ENCODE results near the gene UBE2V1. TPM values are rescaled to one million over a fixed set of nuclear protein-coding genes. Genes with fewer than 3 reads are reported as not detected.

UBE2V1 gene
- total RNA-seq, 1 donor: 33.4 TPM

DNA sequence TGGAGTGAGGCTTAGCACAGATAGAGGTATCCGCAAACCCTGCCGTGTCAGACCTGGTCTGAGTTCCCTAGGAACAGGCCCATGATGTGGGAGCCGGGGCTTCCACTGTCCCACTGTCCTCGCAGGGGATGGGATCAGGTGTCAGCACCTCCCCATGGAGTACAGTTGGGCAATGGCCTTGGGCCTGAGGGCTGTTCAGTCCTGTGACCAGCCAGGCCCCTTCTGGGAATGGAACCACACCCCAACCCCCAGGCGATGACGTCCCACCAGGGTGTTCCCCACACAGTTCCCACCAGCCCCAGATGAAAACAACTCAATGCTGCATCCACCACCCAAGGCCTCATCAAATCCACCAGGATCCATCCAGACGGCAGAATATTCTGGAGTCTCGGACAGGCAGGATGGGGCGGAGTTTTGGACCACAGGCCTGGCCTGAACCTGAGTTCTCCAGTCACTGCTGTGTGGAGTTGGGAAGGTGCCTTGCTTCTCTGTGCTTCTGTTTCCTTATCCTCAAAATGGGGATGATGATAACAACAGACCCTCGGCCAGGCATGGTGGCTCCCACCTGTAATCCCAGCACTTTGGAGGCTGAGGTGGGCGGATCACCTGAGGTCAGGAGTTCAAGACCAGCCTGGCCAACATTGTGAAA is 62.2 kb downstream of the UBE2V1 start:
- DNase-seq (ENCODE audit: low read depth in 2 of 3, low spot score in 2 of 3): no peak

DNA sequence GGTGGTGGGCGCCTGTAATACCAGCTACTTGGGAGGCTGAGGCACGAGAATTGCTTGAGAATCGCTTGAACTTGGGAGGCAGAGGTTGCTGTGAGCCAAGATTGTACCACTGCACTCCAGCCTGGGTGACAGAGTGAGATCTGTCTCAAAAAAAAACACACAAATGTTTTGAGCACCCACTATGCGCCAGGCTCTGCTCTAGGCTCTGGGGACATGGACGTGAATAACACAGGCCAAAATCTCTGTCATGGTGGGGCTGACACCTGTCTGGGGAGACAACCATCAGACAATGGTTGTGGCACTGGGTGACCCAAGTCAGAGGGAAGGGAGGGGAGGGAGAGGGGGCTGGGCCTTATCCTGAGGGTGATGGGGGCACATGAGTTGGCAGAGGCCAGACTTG is 62.7 kb downstream of the UBE2V1 start:
- DNase-seq (ENCODE audit: low read depth in 2 of 3, low spot score in 2 of 3): no peak

DNA sequence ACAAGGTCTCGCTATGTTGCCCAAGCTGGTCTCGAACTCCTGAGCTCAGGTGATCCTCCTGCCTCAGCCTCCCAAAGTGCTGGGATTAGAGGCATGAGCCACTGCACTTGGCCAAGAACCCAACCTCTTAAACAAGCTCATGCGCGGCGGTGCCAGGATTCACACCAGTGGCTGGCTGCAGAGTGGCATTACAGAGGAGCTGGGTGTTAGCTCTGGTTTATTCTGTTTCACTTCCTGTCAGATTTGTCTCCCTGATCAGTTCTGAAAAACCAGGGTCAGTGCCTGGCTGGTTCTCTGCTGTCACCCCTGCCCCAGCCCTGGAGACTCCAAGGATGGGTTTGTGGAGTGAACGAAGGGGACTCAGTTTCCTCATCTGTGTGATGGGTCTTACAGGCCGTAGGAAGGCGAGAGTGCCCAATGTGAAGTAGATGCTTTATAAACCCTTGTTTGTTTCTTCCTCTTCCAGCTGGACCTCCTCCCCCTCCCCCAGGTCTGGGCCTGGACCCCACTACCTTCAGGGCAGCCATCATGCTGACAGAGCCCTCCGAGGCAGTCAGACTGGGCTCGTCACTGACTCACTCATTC is 63.4 kb downstream of the UBE2V1 start:
- no peak for DNase-seq (ENCODE audit: low read depth in 2 of 3, low spot score in 2 of 3)

DNA sequence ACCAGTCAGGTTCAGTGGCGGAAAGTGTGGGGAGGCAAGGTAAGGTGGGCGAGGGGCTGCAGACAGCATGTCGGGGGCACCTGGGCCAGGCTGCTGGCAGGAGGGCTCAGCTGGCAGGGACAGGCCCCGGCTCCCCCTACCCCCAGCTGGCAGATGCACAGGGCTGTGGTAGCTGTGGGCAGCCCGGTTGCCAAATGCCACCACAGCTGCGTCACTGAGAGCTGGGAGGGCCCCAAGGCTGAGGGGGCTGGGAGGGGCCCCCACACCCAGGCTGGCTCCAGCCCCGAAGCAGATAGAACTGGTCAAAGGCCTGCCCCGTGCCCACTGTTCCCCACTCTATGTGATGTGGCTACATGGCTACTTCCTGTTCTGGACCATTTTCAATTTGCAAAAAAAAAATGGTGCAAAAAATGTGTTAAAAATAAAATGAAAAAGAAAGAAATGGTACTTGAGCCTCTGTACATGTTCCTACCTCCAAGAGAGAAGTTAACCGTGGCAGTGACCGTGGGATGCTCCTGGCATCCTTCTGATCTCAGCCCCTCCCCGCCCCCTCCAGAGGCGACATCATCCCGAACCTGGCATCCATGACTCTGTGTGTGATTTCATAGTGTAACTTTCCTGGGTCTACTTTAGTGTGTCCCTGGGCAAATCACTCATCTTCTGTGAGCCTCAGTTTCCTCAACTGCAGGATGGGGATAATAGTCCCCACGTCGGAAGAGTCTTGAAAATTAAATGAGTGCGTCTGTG is 64.4 kb downstream of the UBE2V1 start:
- DNase-seq (ENCODE audit: low read depth in 2 of 3, low spot score in 2 of 3): peak in 2 of 3 donors; percentile 77 to 86

DNA sequence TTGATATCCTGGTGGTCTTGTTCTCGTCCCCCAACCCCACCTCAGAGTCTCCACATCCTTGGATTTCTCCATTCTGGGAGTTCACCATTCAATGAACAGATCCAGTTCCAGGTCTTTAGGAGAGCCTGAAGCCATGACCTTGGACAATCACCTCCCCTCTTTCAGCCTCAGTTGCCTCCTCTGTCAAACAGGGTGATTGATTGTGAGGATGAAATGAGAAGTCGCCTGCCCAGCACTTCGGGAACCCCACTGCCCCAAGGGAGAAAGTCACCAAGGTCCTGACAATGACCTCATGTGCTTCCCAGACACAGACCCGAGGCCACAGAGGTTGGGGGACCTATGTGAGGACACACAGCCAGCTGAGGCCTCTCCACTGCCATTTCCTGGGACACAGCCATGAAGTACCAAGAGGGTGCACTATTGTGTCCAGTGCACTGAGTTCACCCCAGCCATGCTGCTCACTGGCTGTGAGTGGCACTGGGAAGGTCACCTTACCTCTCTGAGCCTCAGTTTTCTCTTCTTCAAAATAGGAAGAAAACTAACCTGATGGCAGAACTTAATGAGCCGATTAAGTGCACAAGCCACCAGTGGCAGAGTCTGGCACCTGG is 68.5 kb downstream of the UBE2V1 start:
- no peak for DNase-seq (ENCODE audit: low read depth in 2 of 3, low spot score in 2 of 3)

DNA sequence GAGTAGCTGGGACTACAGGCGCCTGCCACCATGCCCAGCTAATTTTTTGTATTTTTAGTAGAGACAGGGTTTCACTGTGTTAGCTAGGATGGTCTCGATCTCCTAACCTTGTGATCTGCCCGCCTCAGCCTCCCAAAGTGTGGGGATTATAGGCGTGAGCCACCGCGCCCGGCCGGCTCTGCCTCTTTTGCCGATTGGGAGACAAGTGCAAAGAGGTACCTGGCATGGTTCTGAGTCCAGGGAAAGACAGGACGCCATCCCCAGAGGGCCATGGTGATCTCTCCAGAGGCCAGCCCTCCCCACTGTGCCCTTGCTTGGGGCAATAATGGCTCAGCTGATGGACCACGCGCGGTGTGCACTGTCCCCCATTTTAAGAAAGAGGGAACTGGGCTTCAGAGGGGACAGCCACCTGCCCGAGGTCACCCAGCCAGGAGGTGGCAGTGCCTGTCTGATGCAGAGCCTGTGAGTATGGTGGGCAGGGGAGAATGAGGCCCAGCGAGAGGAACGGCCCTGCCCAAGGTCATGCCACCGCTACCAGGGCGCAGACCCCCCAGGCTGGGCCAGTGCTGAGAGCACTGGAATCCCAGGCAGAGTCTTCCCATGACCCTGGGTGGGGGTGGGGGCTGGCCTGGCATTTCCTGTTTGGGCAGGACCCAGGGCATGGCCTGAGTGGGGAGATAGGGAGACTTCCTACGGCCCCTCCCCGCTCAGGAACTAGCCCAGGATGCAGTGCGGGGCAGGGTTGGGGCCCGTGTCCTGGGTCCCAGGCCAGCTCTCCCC is 69.2 kb downstream of the UBE2V1 start:
- DNase-seq (ENCODE audit: low read depth in 2 of 3, low spot score in 2 of 3): peak in 1 of 3 donors; percentile 11

DNA sequence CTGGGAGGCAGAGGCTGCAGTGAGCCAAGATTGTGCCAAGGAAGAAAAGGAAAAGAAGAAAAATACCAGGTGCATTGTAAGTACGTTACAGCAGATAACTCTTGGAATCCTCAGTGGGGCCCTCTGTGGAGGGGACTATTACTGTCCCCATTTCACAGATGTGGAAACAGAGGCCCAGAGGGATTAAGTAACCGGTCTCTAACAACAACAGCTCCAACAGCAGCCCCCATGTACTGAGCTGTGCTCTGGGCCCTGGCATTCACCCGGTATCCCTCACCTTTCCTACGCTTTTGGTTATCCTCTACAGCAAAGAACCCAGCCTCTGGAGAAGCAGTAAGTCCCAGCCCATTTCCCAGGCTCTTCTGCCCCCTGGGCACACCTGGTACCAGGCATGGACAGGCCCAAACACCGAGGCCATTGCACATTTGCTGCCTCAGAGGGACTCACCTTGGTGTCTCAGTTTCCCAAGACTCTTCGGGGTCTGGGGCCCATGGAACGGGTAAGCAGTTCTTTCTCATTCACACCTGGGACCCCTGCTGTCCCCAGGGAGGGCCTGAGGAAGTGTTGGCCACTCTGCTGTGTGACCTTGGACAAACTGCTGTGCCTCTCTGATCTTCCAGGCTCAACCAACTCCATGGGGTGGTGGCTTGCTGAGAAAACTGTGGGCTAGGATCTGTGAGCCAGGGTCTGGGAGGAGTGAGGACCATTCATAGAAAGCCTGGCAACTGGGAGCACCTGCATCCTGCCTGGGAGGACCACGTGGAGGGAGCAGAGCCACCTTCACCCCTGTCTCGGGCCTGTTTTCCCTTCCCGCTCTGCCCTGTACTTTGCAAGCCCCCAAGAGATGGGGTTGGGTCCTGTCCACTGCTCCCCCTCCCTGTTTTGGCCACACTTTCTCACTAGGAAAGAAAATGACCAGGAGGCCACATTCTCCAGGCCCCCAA is 70.3 kb downstream of the UBE2V1 start:
- no peak for DNase-seq (ENCODE audit: low read depth in 2 of 3, low spot score in 2 of 3)

DNA sequence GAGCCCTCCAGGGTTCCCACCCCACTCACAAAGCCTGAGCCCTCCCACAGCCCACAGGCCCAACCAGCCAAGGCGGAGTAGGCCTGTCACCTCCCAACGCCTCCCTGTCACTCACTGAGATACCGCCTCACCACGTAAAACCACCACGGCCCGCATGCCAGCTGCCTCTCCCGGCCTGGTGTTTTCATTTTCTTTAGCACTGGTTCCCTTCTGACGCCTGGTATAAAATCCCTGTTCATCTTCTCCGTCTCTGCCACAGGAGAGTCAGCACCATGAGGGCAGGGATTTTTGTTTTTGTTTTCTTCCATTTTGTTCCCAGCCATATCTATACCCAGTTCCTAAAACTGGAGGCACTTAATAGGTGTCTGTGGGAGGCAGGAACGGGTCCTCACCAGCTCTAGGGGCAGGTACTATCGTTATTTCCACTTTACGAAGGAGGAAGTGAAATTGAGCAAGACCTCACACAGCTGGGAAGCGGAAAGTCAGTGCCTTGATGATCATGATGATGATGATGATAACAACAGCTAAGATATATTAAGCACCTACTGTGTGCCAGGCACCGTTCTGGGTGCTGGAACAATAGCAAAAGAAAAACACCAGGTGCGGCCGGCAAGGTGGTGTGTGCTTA is 71.6 kb downstream of the UBE2V1 start:
- peak in 1 of 3 donors; percentile 63 for DNase-seq (ENCODE audit: low read depth in 2 of 3, low spot score in 2 of 3)

DNA sequence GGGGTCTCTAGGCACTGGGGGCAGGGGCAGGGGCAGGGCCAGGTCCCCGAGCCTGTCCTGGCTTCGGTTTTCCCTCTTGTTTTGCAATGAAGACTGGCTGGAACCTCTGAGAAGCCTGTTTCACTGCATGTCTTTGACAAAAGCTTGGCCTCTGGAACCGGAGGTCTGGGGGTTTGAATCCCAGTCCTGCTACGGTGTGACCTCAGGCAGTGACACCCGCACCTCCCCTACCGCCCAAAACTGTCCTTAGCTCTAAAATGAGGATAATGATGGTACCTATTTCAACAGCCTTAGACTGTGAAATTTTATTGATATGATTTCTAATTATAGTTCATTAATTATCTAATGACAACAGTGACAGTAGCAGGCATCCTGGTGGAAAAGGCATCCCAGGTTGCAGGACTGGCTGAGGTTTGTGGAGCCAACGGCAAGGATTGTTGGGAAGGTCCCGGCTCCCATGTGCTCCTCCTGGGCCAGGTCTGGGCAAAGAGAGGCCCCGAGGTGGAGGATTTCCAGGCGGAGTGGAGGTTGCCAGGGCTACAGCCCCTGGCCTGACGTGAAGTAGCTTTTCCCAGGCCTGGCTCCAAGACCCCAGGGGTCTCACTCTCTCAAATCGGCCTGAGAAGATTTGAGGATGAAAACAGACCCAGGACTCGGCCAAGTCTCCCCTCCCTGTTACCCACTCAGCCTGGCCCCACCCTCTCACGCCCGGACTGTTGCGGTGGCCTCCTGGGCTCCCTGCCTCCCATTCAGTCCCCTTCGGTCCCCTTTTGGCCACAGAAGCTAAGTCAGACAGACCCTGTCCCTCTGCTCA is 72.3 kb downstream of the UBE2V1 start:
- DNase-seq (ENCODE audit: low read depth in 2 of 3, low spot score in 2 of 3): no peak

DNA sequence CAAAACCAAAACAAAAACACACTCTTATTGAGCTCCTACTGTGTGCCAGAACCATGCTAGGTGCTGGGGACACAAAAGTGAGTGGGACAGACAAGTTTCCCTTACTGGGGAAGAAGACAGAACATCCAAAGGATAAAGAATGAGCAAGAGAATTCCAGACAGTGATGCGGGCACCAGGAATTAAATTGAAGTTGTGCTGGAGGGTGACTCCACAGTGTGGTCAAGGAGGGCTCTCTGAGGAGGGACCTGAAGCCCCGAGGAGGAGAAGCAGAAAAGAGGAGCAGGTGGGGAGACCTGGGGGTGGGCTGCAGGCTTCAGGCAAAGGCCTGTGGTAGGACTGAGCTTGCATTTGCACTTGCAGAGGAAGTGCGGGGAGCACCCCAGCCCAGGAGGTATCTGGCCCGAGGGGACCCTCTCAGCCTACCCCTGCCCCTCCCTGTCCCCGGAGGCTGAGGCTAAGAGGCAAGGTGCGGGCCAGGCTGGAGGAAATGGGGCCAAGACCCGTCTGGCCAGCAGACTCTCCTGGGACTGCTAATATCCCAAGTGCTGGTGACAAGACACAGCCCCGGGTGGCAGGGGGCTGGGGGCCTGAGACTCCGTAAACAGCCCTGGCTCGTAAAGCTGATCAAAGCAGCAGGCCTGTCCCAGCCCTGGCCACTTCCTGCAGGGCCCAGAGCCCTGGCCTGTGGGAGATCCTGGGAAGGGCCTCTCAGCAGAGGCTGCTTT is 73.1 kb downstream of the UBE2V1 start:
- DNase-seq (ENCODE audit: low read depth in 2 of 3, low spot score in 2 of 3): no peak

DNA sequence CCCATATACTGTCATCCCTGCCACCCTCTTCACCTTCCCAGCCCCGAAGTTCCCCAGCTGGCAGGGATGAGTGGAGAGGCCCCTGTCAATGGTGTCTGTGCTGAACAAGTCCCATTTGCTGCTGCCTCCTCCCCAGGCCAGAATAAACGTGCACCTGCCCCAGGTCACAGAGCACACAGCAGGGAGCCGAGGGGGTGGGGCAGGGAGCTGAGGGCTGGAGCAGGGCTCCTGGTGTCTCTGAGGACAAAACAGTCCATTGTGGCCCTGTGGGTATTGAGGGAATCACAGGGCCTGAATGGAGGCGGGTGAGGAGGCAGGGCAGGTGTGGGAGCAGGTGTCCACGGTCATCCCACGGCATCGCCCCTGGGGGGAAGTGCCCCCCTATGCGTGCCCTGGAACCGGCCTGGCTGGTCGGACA is 74.4 kb downstream of the UBE2V1 start:
- DNase-seq (ENCODE audit: low read depth in 2 of 3, low spot score in 2 of 3): no peak

DNA sequence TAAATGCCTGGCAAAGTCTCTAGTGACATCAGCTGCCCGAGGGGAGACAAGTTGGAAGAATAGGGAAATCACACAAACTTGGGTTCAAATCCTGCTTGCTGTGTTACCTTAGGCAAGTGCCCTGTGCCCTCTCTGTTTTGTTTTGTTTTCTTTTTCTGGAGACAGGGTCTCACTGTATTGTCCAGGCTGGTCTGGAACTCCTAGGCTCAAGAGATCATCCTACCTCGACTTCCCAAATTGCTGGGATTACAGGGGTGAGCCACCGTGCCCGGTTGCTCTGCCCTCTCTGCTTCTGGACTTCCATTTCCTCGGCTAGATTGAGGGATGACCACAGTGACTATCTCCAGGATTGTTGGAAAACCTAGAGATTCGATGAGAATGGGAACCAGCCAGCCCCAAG is 74.8 kb downstream of the UBE2V1 start:
- DNase-seq (ENCODE audit: low read depth in 2 of 3, low spot score in 2 of 3): no peak

DNA sequence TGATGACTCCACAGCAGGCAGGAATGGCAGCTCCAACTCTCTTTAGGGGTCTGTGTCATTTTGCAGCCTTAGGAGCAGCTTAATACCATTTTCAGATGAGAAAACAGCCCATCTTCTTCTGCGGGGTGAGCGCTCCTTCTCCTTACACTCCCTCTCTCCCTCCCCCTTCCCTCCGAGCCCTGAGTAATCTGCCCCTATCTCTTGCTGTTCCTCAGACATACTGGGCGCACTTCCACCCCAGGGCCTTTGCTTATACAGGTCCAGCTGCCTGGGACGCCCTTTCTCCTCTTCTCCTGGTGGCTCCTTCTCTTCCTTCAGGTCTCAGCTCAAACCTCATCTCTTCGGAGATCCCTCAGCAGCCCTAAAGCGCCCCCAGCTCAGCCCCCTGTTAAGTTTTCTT is 75.4 kb downstream of the UBE2V1 start:
- no peak for DNase-seq (ENCODE audit: low read depth in 2 of 3, low spot score in 2 of 3)

DNA sequence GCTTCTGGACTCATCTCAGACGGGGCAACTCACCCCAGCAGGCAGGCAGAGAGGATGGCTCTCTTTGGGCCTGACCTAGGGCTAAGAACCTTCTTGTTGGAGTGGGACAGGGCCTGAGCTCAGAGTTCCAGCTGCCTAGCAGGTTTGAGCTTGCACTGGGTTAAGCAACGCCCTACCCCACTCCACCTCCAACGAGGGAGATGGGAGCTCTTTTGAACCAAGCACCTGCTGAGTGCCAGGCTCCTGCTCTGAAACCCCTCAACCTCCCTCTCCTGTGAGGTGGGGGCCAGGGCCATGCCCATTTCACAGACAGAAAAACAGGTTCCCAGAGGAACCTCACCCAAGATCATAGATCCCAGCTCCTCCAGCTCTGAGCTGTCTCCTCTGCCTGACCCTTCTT is 75.8 kb downstream of the UBE2V1 start:
- no peak for DNase-seq (ENCODE audit: low read depth in 2 of 3, low spot score in 2 of 3)

DNA sequence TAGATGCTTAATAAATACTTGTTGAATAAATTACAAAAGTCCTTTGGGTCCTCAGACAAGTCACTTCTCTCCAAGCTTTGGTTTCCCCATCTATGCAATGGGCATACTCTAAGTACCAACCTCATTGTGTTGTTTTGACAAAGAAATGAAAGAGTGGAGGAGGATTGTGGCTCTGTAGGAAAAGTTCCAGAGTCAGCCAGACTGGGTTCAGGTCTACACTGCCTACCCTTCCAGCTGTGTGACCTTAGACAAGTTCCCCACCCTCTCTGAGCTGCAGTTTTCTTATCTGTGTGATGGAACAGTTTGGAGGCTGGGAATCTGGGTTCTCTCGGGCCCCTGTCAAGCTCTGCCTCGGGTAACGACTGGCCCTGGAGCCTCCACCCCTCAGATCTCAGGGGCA is 76.2 kb downstream of the UBE2V1 start:
- no peak for DNase-seq (ENCODE audit: low read depth in 2 of 3, low spot score in 2 of 3)

DNA sequence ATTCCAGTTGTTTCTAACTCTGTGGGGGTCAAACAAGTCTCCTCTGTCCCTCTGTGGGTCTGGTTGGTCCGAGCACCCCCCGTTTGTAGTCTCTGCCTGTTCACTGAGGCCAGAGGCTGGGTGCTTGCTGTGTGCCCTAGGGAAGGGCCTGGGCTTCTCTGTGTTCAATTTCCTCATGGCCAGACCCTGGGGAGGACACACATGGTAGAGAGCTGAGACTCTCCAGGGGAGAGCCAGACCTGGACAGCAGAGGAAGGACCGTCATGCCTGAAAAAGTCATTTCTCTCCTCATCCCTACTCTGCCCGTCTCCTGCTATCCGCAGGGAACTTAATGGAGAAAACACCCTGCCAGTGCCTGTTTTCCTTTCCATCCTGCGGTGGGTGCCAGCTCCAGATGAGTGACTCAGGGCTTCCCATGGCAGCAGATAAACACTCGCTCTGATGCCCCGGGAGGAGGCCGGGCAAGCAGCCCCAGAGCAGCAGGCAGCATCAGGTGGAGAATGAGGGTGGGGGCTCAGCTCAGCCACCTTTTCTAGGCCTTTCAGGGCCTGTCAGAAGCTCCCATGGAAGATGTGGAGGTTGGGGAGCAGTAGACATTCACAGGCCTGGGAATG is 78.3 kb downstream of the UBE2V1 start:
- DNase-seq (ENCODE audit: low read depth in 2 of 3, low spot score in 2 of 3): no peak

DNA sequence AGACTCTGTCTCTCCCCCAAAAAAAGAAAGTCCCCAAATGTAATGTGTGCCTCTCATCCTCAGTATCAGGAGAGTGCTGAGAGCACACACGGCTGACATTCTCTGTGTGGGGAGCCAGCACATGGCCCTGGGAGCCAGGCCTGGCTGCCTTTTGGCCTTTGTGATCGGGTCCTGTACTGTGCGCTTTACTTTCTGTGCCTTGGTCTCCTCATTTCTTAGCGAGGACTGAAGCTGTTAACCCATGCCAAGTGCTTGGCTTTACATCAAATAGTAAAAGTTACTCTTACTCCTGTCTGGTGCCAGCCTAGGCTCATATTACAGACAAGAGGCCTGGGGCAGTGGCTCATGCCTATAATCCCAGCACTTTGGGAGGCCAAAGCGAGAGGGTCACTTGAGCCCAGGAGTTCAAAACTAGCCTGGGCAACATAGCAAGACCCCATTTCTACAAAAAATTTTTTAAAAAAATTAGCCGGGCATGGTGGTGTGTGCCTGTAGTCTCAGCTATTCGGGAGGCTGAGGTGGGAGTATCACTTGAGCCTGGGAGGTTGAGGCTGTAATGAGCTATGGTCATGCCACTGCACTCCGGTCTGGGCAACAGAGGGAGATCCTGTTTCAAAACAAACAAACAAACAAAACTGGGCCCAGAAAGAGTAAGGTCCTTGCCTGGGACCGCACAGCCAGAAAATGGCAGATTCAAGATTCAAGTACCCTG is 79.8 kb downstream of the UBE2V1 start:
- DNase-seq (ENCODE audit: low read depth in 2 of 3, low spot score in 2 of 3): no peak

All from hematopoietic multipotent progenitor cell (in vitro differentiated cells).